Lung microvascular endothelial cell (primary cell): ENCODE results near the gene TTC23. TPM values are rescaled to one million over a fixed set of nuclear protein-coding genes. Genes with fewer than 3 reads are reported as not detected.

Source experiments
- DNase-seq, 2 donors: peaks; one replicate each; pipeline versions ENCODE4 v3.0.0 to v3.0.0-alpha.2; 2010; ENCODE audit warnings: low read depth in 2 of 2
- total RNA-seq: library from RNA; depleted of rRNA; stranded (reverse); fragments of >200 nt; gene quantifications from 2 replicates; pipeline ENCODE4 v1.2.1, GENCODE V29; 2014

TTC23 gene
- total RNA-seq, 1 donor from 2014 or later = 17.1 TPM

DNA sequence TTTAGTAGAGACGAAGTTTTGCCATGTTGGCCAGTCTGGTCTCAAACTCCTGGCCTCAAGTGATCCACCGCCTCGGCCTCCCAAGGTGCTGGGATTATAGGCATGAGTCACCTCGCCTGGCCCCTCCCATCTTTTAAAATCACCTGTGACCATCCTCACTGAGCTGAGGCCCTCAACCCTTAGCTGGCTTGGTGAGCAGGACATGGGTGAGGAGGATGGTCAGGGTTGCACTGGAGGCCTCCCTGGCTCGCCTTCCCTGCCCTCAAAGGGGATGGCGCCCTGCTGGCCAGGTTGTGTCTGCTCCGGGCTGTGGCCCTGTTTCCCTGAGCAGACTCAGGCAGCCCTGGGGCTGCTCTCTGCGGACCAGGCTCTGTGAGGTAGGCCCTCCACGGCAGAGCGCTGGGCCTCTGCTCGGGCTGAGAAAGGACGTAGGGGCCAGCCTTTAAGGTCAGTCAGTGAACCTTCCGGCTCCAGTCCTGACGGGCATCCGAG is 110.8 kb downstream of the TTC23 start:
- no peak for DNase-seq

DNA sequence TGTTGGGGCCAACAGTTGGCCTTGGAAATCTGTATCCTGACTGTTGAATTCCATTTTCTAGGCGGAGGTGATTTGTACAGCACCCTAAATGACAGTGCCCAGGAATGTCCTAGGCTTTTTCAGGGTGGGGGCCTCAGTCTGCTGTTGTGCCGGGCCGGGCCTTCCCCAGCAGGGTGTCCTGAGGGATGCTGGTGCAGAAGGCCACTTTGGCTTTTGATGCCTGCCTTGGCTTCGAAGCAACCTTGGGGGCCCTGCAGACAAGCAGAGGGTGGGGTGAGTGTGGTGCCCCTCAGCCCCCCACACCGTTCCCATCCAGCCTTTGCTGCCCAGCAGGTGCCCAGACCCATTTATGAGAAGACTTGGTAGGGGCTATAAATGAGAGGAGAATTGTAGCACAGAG is 111.5 kb downstream of the TTC23 start:
- no peak for DNase-seq

DNA sequence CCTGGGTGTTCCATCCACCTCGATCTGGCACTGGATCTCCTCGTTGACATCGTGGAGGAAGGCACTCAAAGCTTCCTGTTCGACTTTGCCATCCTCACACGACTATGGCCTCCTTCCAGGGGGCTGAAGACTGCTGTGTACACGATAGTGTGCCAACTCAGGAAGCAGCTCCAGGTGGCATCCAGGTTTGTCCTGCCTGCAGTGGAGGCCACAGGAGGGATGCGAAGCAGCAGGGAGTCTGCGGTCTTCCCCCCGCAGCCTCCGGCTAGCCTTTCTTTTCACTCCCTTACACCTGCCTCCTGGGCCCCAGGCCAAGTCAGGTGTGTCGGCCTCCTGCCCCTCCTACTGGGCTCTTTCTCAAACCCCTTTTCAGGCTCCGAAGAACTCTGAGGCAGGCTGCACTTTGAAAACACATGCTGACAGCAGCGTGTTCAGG is 112.3 kb downstream of the TTC23 start:
- no peak for DNase-seq

DNA sequence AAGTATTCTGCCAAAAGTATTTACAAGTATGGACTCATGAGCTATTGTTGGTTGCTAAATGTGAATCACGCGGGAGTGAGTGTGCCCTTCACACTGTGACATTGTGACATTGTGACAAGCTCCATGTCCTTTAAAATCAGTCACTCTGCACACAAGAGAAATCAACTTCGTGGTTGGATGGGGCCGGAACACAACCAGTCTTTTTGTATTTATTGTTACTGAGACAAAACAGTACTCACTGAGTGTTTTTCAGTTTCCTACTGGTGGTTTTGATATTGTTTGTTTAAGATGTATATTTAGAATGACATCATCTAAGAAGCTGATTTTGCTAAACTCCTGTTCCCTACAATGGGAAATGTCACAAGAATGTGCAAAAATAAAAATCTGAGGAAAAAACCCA is 114.2 kb downstream of the TTC23 start:
- DNase-seq = peak in 1 of 2 donors; percentile 45

DNA sequence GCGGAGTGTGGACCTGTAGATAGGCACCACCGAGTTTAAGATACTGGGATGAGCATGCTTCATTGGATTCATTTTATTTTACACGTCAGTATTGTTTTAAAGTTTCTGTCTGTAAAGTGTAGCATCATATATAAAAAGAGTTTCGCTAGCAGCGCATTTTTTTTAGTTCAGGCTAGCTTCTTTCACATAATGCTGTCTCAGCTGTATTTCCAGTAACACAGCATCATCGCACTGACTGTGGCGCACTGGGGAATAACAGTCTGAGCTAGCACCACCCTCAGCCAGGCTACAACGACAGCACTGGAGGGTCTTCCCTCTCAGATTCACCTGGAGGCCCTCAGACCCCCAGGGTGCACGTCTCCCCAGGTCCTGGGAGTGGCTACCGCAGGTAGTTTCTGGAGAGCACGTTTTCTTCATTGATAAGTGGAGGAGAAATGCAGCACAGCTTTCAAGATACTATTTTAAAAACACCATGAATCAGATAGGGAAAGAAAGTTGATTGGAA is 115.0 kb downstream of the TTC23 start:
- no peak for DNase-seq

DNA sequence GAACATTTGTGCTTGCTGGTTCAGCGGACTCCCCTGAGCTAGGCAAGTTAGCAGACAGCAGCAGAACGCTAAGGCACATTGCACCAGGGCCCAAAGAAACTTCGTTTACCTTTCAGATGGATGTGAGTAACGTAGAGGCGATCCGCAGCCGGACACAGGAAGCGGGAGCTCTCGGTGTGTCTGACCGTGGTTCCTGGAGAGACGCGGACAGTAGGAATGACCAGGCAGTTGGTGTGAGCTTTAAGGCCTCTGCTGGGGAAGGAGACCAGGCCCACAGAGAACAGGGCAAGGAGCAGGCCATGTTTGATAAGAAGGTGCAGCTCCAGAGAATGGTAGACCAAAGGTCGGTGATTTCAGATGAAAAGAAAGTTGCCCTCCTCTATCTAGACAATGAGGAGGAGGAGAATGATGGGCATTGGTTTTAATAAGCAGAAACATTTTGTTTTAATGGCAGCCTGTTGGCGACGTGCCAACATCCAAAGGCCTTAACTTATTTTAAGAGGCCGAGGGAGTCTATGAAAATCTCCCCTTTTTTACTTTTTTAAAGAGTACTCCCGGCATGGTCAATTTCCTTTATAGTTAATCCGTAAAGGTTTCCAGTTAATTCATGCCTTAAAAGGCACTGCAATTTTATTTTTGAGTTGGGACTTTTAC is 116.6 kb downstream of the TTC23 start:
- no peak for DNase-seq

DNA sequence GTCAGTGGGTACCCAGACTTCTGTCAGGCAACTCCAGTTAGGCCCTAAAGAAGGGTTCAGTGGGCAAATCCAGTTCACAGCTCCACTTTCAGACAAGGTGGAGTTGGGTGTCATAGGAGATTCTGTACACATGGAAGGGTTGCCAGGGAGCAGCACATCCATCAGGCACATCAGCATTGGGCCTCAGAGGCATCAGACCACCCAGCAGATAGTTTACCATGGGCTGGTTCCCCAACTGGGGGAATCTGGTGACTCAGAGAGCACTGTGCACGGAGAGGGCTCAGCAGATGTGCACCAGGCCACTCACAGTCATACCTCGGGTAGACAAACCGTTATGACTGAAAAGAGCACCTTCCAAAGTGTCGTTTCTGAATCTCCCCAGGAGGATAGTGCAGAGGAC is 117.3 kb downstream of the TTC23 start:
- no peak for DNase-seq

DNA sequence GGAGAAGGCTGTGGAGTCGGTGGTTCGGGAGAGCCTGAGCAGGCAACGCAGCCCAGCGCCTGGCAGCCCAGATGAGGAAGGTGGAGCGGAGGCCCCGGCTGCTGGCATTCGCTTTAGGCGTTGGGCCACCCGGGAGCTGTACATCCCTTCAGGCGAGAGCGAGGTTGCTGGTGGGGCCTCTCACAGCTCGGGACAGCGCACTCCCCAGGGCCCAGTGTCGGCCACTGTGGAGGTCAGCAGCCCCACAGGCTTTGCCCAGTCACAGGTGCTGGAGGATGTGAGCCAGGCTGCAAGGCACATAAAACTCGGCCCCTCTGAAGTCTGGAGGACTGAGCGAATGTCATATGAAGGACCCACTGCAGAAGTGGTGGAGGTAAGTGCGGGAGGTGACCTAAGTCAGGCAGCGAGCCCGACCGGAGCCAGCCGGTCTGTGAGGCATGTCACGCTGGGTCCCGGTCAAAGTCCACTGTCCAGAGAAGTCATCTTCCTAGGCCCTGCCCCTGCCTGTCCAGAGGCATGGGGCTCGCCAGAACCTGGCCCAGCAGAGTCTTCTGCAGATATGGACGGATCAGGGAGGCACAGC is 117.8 kb downstream of the TTC23 start:
- DNase-seq = no peak

DNA sequence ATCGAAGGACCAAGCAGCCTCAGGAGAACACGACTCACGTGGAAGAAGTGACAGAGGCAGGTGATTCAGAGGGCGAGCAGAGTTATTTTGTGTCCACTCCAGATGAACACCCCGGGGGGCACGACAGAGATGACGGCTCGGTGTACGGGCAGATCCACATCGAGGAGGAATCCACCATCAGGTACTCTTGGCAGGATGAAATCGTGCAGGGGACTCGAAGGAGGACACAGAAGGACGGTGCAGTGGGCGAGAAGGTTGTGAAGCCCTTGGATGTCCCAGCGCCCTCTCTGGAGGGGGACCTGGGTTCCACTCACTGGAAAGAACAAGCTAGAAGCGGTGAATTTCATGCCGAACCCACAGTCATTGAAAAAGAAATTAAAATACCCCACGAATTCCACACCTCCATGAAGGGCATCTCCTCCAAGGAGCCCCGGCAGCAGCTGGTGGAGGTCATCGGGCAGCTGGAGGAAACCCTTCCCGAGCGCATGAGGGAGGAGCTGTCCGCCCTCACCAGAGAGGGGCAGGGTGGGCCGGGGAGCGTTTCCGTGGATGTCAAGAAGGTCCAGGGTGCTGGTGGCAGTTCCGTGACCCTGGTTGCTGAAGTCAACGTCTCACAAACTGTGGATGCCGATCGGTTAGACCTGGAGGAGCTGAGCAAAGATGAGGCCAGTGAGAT is 118.5 kb downstream of the TTC23 start:
- DNase-seq = no peak

DNA sequence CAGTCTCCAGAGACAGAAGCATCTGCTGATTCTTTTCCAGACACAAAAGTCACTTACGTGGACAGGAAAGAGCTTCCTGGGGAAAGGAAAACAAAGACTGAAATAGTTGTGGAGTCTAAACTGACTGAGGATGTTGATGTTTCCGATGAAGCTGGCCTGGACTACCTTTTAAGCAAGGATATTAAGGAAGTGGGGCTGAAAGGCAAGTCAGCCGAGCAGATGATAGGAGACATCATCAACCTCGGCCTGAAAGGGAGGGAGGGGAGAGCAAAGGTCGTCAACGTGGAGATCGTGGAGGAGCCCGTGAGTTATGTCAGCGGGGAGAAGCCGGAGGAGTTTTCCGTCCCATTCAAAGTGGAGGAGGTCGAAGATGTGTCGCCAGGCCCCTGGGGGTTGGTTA is 119.1 kb downstream of the TTC23 start:
- peak; percentile 61 to 79 for DNase-seq

DNA sequence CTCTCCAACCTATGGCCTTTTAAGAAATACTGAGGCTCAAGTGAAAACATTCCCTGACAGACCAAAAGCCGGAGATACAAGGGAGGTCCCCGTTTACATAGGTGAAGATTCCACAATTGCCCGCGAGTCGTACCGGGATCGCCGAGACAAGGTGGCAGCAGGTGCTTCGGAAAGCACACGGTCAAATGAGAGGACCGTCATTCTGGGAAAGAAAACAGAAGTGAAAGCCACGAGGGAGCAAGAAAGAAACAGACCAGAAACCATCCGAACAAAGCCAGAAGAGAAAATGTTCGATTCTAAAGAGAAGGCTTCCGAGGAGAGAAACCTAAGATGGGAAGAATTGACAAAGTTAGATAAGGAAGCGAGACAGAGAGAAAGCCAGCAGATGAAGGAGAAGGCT is 119.7 kb downstream of the TTC23 start:
- no peak for DNase-seq

DNA sequence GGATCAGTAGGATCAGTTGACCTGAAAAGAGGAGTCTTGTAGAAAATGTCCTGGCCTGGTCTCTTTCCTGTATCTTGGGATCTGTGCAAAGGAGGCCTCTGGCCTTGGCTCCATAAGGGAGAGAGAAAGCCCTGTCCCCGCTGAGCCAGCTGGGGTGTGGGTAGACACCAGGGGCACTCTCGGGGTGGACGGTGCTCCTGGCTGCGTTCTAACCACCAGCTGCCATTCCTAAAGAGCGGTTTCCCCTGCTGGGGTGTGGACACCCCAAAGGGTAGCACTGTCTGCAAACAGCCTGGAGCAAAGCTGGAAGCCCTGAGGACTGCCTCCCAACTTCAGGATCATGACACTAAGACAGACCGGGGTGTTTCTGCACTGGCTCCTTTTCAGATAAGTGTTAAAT is 121.0 kb downstream of the TTC23 start:
- DNase-seq = no peak

DNA sequence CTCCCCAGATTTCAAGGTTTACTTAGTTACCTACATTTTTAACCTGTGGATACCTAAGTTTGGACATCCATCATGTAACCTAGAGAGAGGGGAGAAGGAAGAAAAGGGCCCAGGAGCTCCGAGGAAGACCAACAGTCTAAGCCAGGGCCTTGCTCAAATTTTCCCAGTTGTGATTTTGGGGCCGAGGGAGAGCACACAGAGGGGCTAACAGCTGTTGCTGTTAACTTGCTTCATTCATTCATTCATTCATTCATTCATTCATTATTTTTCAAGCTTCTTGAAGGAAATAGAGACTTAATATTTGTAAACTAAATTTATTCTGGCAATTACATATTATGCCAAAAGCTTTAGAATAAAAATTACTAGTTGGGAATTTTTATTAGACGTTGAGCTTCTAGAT is 121.6 kb downstream of the TTC23 start:
- DNase-seq = no peak

DNA sequence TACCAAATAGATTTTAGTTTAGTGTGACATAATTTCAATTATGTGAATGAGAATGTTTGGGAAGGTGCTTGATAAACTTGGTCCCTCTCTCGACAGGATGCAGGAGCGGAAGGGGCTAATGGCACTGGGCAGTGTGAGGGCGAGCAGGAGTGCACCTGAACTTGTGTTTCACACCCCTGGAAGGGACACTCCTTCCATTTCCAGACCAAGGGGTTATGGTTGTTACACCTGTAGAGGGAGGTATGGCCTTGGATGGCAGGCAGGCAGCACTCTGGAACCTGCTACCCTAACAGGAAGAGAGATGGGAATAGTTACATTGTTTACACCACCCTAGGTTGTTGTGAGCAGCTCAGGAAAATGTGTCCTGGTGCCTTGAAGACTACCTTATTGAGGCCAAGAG is 122.5 kb downstream of the TTC23 start:
- DNase-seq = no peak

DNA sequence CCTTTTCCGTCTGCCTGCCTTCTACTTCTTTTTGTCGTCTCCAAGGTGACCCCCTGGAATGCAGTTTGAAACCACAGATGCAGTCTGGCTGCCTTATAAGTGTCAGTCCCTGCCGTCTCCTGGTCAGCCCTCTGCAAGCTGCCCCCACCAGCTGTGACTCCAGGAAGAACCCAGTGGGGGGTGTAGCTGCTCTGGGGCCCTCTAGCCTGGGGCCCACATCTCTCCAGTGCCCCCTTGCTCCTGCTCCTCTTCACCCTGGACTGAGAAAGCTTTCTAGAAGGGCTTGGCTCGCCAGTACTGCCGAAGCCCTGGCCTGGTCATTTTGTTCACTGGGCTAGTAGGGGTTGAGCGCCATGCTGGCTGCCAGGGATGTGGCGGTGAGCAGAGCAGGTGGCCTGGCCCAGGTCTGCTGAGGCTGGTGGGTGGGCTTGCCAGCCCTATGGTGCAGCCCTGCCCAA is 123.2 kb downstream of the TTC23 start:
- DNase-seq = no peak

DNA sequence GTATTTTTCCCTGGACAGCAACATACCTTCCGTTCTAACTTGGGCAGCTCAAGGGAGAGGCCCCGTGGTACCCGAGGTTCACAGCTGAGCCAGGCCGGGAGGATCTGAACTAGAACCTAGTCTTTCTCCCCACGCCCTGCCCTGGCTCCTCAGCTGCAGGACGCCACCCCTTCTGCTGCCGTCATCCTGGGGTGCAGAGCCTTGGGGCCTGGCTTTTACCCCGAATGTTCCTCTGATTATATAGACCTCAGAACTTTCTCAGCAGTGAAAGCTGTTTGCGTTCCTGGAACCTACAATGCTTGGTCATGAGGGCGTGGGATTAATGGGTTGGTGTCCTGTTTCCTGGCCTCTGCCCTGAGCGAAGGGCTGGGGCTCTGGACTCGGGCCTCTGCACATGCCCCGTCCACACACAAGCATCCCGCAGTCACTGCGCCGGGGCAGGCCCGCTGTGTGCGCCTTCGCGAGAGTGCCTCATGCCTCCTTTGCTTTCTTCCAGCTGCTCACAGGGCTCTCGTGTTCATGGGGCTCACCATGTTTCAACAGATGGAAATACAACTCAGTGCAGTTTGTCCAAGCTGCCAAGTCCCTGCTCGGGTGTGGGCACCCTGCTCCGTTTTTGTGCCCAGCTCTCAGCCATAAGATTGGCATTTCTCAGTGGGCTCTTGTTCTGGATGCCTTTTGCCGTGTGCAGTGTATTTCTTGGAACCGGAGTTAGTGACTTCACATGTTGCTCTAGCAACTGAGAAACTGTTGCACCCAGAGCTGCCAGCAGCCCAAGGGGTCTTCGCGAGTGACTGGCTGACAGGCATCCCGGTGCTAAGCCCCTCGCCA is 124.1 kb downstream of the TTC23 start:
- peak in 1 of 2 donors; percentile 73 for DNase-seq

DNA sequence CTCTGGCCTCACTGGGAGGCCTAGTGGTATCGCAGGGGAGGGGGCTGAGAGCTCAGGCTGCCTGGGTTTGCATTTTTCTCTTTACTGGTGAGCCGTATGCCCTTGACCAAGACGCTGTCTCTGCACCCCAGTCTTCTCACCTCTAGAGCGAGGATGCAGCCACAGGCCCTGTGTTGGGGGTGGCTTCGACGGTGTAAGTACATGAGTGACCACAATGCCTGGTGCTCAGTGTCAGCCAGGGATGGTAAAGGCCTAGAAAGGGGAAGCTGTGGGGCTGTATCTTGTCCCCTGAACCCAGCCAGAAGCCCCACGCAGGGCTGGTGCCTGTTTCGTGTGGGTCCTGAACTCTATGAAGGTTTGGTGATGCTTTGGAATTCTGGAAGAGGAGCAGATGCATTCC is 124.7 kb downstream of the TTC23 start:
- no peak for DNase-seq

DNA sequence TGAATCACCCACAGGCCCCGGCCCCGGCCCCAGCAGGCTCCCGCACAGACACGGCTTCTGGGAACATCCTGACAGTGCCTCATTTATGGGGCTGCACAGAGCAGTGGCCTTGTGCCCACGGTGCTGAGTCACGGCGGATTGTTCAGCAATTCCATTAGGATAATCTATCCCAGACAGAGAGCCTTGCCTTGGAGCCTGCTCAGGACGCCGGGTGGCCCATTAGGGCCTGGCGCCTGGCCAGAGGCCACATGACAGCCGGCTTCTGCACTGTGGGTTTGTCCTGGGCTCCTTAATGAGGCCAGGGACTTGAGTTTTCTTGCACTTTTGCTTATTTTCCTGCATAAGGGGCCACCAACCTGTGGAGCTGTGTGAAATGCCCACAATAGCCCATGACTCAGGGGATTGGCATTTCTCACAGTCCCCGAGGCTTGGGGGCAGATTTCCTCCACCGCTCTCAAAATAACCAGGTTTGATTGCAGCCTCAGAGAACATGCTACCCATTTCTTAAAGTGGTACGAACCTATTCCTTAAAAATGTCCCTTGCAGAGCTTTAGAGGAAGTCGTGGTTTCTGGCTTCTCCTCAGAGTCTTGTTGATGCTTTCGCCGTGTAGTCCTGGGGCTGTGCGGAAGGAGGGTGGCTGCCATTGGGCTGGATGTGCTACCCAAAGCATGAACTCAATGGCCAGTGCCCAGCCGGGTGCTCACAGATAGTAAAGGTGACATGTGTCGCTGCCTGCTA is 125.5 kb downstream of the TTC23 start:
- DNase-seq = peak; percentile 90 to 93

DNA sequence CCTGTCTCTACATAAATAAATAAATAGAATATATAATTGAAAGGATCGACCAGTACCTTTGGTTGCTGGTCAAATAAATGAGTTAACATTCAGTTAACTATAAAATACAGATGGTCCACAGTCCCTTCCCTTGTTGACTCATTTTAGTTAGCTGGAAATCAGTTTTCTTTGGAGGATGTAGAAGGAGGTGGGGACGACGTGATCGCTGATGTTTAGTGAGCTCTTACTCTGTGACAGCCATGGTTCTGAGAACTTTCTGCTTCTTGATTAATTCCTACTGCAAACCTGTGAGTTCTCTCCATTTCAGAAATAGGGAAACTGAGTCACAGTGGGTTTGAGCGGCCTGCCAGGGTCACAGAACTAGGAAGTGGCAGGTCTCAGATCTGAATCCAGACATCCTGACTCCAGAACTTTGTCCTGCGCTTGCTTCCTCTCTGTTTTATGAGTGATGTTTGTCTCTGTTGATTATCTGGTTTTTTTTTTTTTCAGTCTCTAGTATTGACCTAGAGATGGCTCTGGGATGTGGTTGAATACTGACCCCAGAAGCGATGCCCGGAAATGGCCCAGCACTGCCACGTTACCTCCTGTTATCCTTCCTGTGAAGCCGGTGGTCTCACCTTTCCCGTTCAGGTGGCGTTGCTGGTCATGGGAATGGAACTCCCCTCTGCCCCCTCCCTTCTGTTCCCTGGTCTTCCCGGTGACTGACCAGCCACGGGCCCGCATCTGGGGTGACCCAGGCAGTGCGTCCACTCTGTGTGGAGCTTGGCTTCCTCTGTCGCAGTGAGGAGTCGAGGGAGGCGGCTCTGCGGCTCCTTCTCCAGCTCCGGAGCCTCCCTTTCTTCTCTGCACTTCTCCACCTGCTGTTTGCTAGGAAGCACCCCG is 126.3 kb downstream of the TTC23 start:
- peak; percentile 54 to 83 for DNase-seq
